ENCODE measurements around the gene SLC1A7.
A peak's percentile ranks its signal among the peaks of the same experiment; 100 is the strongest.

The SLC1A7 gene

DNA sequence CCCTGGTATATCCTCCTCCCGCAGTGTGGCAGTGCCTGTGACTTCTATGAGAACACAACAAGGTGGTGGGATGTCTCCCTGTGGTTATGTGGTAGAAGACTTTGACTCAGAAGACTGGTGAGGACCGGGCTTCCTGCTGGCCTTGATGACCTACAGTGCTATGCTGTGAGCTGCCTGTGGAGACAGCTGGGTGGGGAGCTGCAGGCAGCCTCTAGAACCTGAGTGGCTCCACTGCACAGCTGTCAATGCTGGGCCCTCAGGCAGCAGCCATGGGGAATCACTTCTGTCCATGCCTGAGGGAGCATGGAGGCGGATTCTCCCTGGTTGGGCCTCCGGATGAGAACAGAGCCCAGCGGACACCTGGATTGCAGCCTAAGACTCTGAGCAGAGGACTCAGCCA is 14.9 kb downstream of the SLC1A7 start:
- H3K4me3 ChIP-seq (ENCODE audit: control insufficient read depth, low read depth, low read length) = no peak overlapping the region
- peak; percentile 27 for DNase-seq (ENCODE audit: low read depth)
- TF ChIP-seq, protein P1, sequence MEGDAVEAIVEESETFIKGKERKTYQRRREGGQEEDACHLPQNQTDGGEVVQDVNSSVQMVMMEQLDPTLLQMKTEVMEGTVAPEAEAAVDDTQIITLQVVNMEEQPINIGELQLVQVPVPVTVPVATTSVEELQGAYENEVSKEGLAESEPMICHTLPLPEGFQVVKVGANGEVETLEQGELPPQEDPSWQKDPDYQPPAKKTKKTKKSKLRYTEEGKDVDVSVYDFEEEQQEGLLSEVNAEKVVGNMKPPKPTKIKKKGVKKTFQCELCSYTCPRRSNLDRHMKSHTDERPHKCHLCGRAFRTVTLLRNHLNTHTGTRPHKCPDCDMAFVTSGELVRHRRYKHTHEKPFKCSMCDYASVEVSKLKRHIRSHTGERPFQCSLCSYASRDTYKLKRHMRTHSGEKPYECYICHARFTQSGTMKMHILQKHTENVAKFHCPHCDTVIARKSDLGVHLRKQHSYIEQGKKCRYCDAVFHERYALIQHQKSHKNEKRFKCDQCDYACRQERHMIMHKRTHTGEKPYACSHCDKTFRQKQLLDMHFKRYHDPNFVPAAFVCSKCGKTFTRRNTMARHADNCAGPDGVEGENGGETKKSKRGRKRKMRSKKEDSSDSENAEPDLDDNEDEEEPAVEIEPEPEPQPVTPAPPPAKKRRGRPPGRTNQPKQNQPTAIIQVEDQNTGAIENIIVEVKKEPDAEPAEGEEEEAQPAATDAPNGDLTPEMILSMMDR (conservative IDR thresholded peaks at IDR 0.05; ENCODE audit: control insufficient read depth, insufficient read depth, low read depth, low read length) = no peak

GRCh38 chr1:53126495-53126894 is 15.9 kb downstream of the SLC1A7 start:
- H3K4me3 ChIP-seq (ENCODE audit: control insufficient read depth, low read depth, low read length) = no peak overlapping the region
- TF ChIP-seq, protein P1 (conservative IDR thresholded peaks at IDR 0.05; ENCODE audit: control insufficient read depth, insufficient read depth, low read depth, low read length) = no peak
- no peak for DNase-seq (ENCODE audit: low read depth)

- TF ChIP-seq, protein P1 (conservative IDR thresholded peaks at IDR 0.05; ENCODE audit: control insufficient read depth, insufficient read depth, low read depth, low read length) = no peak
- peak; percentile 60 for DNase-seq (ENCODE audit: low read depth)
- no peak overlapping the region for H3K4me3 ChIP-seq (ENCODE audit: control insufficient read depth, low read depth, low read length)
These were observed 16.6 kb downstream of the SLC1A7 start for GRCh38 chr1:53125623-53126360.

GRCh38 chr1:53125122-53125521 is 17.3 kb downstream of the SLC1A7 start:
- no peak for DNase-seq (ENCODE audit: low read depth)
- TF ChIP-seq, protein P1 (conservative IDR thresholded peaks at IDR 0.05; ENCODE audit: control insufficient read depth, insufficient read depth, low read depth, low read length) = no peak

GRCh38 chr1:53123453-53124140 is 18.8 kb downstream of the SLC1A7 start:
- no peak overlapping the region for H3K4me3 ChIP-seq (ENCODE audit: control insufficient read depth, low read depth, low read length)
- peak; percentile 94 for DNase-seq (ENCODE audit: low read depth)
- TF ChIP-seq, protein P1 (conservative IDR thresholded peaks at IDR 0.05; ENCODE audit: control insufficient read depth, insufficient read depth, low read depth, low read length) = no peak

More at GRCh38 chr1:53125122-53125521, 17.3 kb downstream of the SLC1A7 start:
- H3K4me3 ChIP-seq (ENCODE audit: control insufficient read depth, low read depth, low read length) = no peak overlapping the region

DNA sequence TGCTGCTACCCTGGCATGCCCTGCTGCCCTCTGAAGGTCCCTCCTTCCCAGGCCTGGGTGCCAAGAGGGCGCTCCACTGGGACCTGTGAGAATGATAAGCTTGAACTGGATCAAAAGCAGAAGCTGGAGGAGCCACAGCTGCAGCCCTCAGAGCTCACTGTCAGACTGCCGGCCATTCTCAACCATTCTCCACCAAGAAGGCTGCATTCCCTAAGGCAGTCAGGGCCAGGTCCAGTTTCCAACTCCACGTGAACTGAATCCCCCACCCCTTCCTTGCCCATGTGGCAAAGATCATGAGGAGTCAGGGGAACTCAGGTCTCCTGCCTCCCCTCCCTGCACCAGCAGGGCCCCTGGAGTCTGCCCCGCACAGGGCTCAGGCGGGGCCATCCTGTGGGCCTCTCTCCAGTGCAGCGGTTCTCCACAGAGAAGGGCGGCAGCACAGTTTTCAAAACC is 19.5 kb downstream of the SLC1A7 start:
- no peak for DNase-seq (ENCODE audit: low read depth)
- TF ChIP-seq, protein P1 (conservative IDR thresholded peaks at IDR 0.05; ENCODE audit: control insufficient read depth, insufficient read depth, low read depth, low read length) = no peak
- H3K4me3 ChIP-seq (ENCODE audit: control insufficient read depth, low read depth, low read length) = no peak overlapping the region
